CD4-positive, alpha-beta T cell treated with Interleukin-1 beta for 1 hour (primary cell): ENCODE results near the gene POU2AF1.

ENCODE experiments used
- DNase-seq, 2 donors: peaks; one replicate each; pipeline ENCODE4 v3.0.0-alpha.2; 2020 to 2022

POU2AF1 gene, protein sequence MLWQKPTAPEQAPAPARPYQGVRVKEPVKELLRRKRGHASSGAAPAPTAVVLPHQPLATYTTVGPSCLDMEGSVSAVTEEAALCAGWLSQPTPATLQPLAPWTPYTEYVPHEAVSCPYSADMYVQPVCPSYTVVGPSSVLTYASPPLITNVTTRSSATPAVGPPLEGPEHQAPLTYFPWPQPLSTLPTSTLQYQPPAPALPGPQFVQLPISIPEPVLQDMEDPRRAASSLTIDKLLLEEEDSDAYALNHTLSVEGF

DNA sequence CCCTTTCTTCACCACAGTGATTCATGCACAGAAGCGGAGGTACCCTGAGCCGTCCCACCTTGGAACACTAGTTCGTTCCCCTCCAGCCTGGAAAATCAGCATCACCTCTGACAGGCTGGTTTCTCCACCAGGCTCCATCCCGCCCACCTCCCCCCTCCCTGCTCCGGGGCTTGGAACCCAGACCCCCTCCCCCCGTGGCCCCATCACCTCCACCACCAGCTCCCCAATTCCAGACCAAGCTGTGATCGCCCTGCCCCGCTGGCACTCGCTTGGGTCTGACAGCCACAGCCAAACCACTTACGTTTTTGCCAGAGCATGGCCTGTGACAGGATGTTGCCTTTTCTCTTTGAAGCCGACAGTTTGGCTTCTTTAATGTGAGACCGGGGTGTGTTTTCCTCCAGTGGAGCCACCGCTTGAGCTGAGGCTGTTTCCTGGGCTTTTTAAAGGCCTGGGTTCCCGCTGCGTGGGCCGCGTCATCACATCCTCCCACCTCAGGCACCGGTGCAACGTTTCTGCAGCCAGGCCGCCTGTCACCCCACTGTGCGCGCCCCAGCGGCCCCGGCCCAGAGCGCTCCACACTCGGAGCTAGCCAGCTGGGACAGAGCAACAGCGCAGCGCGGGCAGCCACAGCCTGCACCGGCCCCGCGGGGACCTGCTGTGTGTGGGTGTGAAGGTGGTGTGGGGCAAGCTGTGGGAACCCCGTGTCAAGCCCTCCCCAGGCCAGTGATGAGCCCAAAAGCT is at the start of gene POU2AF1:
Gene POU2AF1 (minus strand): TSS at position 415 of the 741 bp plus-strand sequence. CDS start 98 bp downstream, at position 317.
- peak; percentile 67 to 82 for DNase-seq

DNA sequence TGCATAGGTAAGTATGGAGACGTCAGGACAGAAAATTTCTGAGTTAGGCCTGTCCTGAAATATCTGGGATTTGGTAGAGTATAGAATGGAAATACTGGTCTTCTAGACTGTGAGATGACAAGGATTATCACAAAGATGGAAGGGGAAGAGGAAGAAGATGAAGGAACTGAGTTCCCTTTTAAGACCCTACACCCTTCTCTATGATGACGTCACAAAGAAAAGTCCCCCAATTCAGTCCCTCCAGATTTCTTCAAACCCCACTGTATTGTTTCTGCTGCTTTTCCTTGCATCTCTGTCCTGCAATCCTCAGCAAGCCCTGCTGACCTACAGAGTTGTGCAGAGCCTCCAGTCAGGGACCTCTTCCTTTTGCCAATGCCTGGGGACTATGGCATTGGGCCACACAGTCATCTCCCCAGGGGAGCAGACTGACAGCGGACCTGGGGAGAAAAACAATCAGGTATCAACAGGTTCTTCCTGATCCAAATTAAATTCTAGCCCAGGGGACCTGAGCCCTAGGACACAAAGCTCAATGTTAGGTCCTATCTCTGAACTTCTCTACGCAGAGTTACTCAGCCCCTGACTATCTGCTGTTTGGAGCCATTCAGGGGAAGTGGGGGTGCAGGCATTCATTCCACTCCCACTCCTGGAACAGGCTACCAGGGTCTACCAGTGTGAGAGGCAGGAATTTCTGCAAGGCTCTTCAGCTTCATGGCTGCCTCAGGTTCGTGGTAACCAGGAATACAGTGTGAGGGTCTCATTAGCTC is 49.2 kb upstream of the POU2AF1 start:
- DNase-seq = no peak

DNA sequence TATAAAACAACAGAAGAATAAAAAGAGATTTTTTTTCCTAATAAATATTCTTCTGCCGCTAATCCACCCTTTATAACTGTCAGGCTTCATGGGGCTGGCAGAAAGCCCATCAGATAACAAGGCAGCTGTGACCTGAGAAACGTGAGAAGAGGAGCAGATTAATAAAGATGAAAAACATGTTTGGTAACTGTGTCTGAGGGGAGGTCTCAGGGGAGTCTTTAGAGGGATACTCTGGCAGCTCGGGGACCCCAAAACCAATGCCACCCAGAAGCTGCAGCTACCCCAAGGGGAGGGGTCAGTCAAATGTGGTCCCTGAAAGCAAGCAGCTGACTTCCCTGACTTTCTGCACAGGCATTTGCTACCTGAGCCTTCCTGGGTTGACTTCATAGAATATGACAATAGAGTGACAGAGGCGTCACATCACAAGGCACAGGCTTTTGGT is 48.4 kb upstream of the POU2AF1 start:
- DNase-seq = no peak

DNA sequence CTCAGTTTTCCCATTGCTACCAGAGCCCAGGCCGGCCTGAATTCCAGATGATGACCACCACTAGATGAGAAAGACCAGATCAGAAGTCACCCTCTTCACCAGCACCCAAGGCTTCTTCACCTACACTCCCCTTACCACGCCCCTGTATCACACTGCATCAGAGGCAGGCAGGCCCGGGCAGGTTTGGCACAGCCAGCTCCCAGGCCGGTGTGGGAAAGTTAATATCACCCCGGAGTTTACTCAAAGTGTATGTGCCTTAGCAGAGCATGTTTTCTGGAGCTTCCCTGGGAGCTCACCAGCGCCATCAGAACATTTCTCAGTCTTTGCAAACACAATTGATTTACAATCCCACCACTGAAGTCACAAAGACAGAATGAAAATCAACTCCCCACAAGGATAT is 47.5 kb upstream of the POU2AF1 start:
- no peak for DNase-seq

DNA sequence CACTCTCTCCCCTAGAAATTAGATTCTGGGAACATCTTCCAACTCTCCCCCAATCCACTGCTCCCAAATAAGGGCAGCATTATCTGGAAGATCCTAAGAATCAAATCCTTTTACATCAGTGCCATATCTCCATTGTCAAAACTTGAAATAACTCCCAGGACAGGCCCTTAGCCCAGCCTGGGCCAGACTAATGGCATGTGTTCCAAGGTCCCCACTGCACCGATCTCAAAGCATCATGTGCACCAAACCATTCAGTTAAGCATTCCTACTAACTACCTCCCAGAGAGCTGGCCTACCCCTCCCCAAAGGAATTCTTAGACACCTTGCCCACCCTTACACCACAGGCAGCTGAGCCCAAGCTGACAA is 44.2 kb upstream of the POU2AF1 start:
- no peak for DNase-seq

DNA sequence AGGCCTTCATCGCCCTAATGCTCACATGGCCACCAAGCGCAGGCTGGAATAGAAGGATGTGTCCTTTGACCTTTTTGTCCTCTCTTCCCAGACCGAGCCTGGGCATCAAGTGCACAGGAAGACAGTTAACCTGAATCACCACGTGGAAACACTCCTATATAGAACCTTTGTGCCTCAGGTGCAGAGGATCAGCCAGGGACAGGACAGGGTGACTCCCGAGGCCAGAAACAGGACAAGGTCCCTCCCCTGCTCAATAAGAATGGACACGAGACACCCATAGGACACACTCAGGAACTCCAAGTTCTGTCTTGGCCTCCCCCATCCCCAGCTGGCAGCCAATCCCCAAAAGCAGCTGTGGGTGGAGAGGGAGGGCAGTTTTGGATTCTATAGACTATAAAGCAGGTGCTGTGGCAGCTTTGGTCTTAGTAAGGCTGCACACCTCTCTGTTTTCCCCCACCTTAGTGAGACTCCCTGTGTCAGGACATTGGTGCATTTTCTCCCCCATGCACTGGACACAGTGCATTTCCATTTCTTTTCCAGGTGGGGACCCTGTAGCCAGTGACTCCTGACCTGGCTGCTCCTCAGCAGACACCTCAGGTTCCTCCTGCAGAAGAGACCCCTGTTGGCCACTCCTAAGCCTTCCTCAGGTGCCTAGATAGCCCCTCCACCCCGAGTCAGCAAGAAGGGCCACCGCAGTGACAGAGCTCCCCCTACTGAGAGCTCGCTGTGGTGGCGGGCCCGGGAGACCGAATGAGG is 43.6 kb upstream of the POU2AF1 start:
- DNase-seq = peak; percentile 32 to 56

DNA sequence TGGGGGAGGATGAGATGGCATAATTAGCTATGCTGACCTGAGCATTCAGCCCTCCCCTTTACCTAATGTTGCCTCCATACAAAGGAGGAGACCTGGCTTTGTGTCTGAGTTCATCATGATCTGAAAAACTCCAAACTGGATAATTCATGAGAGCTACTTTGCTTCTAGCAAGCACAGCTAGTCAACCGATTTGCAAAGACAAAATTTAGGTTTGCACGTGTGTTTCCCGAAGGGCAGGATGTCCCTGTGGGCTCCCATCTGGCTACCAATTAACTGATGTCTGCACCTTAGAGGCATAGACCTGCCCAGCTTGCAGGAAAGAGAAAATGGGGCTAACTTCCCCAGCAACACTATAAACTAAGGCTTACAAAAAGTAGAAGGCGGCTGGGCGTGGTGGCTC is 42.2 kb upstream of the POU2AF1 start:
- DNase-seq = no peak

DNA sequence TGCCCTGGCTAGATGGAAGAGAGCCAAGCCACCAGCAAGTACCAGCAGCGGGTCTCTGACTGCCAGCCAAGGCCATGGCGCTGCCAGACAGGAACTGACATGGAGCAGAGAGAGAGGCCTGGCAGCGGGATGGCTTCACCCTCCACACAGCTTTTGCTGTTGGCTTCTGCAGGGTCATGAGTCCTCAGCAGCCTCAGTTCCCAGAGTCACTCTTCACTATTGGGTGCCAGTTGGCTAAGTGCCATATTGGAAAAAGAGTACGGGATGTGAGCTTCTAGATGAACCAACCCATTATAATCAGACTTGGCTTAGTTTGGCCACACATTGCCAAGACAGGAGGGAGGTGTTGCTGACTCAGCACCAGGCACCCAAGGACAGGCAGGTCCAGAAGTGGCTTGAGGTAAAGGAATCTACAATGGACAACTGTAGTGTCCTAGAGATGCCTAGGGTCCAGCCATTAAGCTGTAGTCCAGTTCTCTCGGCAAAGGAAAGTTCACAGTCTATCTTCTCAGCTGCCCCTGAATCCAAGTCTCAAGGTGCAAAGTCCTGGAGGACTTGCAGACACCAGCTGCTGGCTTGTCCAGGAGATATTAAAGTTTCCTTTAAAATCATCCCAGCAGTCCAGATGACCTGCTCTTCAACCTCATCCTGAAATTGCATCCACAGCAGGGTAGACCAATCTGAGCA is 40.7 kb upstream of the POU2AF1 start:
- DNase-seq = no peak

DNA sequence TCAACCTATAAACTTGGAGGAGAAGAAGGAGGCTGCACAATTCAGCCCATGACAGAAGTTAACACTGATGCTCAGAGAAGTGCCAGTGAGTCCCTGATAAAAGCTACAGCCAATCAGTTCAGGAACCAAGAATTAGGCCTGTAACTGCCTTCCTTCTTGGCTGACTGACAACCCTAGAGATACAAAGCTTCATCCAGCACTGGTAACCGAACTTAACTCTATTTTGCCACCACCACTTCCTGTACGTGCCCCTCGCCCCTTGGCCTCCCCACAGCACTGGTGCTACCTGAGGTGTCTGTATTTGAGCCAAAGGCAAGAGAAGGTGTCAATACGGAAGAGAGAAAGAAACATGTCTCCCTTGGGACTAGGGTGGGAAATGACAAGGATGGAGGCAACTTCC is 40.1 kb upstream of the POU2AF1 start:
- DNase-seq = no peak

DNA sequence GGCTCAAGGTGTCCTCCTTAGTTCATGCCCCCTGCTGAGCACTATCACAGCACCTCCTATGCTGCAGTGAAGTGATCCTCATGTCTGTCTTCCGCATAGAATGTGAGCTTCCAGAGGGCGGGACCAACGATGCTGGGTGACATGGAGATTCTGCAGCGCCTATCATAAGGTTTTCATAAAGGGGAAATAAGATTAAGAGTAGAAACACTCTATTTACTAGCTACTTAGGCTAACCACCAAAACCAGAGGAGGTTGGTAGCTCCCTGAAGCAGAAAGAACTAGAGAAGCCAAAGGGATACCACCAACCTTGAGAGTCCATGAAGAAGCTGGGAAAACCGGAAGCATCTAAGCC is 39.3 kb upstream of the POU2AF1 start:
- DNase-seq = no peak

DNA sequence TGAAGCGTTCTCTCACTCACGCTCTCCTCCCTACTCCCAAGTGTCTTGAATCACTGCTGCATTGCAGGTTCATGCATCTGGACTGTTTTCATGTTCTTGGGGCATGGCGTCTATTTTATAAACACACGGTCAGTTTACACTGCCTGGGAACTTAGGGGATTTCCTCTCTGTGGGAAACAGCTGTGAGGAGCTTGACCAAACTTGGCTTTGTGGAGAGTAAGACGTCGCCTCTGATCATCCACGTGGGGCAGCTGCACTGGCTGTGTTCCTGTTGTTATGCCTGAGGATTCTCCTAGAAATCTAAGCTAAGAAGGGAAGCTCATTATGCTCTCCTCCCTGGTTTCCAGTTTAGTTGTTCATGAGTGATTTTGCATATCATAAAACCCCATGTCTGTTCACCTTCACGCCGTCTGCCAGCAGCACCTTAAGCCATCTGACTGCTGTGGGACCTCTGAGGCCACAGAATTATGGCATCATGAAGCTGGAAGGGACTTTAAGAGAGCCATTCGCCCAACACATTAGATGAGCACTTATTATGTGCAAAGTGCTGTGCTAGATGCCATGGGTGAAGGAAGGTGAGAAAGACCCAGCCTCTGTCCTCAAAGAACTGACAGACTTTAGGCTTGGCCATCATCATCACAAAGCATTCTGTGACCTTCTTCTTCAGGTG is 38.8 kb upstream of the POU2AF1 start:
- DNase-seq = peak in 1 of 2 donors; percentile 50

DNA sequence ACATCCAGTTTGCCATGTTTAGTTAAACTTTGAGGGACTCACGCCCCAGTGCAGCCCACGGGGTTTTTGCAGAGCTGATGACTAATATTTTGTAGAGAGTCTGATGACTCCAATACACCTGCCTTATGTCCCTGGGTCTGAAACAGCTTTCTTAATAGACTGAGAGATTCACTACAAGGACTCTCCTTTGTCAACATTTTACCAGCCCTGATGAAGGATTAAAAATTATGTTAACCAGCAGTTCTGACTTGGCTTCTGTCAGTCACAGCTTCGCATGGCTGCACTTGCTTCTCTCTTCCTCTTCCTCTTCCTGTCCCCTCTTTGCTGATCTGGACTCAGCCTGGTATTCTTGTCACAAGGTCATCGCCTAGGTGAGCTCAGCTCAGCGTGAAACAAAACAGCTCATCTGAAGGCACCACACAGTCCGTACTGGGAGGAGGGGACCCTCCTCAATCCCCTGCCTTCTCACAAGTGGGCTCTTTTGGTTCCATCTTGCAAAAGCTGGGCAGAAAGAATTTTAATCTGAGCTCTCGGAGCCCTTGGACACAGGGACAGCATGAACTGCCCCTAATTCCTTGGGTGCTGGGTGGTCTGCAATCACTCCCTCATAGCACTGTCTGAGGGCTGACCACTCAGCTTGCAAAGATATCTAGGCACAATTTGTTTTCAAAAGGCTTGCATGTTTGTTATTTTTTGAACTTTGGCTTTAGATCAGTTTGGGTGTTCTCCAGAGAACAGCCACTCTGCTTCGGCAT is 38.1 kb upstream of the POU2AF1 start:
- peak in 1 of 2 donors; percentile 72 for DNase-seq

DNA sequence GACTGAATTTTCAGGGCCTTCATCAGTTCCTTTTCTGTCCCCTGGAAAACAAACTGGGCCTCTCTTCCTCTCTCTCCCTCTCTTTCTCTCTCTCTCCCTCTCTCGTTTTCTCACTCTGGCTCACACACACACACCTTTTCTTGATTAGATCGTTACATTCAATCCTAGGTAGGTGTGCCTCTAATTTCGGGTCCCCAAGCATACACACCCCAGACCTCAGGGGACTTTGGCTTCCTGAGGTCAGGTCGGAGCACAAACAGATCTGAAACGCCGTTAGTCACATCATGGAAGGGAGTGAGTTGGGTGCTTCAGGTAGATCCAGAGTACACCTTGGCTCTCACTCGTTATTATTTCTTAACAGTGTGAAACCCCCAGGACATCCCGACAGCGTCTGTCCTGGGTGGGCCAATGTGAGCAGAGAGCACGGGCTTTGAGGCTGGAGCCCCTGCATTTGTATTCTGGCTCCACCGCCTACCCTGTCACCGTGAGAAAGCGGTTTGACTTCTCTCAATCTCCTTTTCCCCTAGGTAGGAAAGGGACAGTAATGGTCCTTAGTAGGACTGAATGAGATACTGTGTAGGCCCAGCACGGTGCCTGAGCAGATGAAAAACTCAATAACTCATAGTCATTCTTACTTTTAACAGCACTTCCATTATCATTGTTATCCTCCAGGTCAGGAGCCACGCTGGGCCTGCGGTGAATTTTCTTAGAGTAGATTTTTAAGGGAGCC is 37.3 kb upstream of the POU2AF1 start:
- no peak for DNase-seq

DNA sequence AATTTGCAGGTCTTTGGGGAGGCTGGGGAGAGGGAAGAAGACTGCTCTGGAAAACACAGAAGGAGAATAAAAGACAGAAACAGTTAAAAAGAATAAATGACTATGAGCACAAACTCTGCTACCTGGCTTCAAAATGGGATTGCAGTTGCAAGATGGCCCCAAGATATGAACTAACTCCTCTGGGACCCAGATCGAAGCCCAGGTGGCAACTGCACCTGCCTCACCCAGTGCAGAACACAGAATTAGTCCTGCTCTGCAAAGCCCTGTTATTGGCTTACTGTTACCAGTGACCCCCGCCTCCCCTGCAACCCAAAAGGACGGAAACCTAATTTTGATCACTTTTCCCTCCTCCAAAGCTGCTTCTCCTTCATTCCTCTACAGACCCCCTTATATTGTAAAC is 35.9 kb upstream of the POU2AF1 start:
- DNase-seq = no peak

DNA sequence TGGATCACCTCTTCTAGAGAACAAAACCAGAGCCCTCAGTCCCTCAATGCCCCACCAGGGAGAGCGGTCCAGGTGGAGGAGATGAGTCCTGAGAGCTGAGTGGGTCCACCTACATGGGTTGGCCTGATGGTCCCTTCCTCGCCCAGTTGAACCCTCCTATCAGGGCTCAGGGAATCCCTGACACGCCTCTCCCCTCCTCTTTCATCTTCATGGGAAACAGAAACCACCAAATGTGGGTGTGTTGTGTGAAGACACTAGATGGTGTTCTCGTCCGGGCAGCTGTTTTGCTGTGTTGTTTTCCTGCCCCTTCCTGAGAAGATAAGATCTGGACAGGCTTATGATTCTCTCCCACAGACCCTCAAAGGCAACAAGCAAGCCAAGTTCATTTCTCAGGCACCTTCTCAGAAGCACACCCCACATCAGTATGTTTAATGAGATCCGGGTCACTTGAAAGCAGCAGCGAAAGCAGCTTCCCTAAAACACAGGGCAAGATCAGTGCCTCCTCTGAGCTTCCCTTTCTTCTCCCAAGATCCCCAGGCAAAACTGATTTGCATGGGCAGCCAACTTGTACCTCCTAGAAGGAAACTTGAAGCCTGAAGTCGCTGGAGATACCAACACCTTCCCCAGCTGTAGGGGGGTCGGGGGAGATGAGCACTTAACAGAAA is 35.3 kb upstream of the POU2AF1 start:
- DNase-seq = no peak

DNA sequence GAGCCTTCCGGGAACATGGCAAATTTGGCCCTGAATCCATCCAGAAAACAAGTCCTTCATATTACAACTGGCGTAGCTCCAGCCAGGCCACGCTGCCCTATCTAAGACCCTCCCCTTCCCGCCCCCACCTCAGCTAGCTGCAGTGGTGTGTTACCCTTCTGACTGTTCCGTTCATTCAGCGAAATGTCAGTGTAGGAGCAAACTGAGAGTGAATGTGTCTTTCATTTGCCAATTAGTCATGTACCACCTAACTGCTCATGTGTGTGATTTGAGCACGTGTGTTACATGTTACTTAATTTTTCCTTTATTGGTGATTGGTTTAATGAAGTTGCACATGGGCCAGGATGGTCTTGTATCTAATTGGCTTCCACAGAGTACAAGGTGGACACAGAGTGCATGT is 34.8 kb upstream of the POU2AF1 start:
- no peak for DNase-seq

DNA sequence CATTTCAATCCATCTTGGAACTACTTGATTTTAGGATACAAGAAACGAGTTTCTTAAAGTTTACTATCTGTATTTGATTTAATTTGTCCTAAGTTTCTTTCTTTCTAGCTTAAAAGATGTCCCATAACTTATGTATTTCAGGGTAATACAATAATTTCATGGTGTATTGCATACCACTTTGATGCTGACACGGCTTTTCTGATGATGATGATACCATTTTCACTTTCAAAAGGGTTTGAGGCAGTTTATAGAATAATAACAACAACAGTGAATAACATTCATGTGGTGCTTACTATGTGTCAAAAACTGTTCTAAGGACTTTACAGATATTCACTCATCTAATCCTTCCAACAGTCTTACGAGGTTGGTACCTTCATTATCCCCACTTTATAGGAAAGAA is 33.2 kb upstream of the POU2AF1 start:
- DNase-seq = no peak

DNA sequence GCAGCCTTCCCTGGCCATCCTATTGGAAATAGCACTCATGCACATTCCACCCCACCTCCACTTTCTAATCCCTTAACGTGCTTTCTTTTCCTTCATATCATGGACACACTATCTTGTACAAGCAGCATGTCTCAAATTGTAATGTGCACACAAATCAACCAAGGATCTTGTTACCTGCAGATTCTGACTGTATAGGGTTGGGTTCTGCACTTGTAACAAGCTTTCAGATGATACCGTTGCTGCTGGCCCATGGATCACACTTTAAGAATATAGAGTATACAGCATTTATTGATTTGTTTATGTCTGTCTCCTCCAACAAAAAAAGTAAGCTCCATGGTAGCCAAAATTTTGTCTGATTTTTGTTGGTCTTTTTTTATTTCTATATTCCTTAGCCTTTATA is 32.4 kb upstream of the POU2AF1 start:
- no peak for DNase-seq

DNA sequence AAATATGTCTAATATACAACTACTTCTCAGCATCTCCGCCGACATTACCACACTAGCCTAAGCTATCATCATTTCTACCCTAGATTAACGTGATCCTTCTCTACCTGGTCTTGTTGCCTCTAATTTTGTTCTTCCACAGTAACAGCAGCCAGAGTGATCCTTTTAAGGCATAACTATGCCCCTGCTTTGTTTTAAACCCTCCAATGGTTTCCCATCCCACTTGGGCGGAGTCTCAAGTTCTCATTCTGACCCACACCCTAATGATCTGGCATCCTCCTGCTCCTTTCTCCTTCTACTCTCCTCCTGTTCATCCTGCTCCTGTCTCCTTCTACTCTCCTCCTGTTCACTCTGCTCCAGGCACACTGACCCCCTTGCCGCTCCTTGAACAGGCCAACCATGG is 31.9 kb upstream of the POU2AF1 start:
- DNase-seq = no peak

DNA sequence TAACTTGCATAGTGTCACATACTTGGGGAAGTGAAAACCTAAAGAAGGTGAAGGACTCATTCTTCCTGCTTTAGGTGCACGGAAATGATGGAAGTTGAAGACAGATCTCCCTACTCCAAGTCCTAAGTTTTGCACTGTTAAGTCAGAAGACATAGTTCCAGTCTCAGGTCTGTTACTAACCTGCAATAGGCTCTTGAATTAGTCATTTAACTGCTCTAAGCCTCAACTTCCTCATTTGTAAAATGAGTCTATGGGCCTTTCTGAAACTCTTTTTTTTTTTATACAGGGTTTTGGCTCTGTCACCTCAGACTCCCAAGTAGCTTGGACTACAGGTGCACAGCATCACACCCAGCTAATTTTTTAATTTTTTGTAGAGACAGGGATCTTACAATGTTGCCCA is 30.8 kb upstream of the POU2AF1 start:
- DNase-seq = no peak
